ENCODE data around the gene FAM200B. TPM values are rescaled to one million over a fixed set of nuclear protein-coding genes. Genes with fewer than 3 reads are reported as not detected.
A peak's percentile ranks its signal among the peaks of the same experiment; 100 is the strongest.

Gene FAM200B
- total RNA-seq, 3 donors from 2014 or later: 34.7 to 66.9 (median 55.9) TPM

- Histone ChIP-seq H3K27ac (peak overlapping the region; percentile 59 to 67), H3K27me3 (no peaks in the 10 kb centered on the region), H3K4me1 (peaks cover 6 to 11% of the 10 kb centered on the region in 2 donors), H3K4me3 (no peak overlapping the region), H3K36me3 (no peaks in the 10 kb centered on the region), H3K9me3 (no peaks in the 10 kb centered on the region)
- no peak for TF ChIP-seq CTCF (IDR thresholded peaks at IDR 0.05)
- TF ChIP-seq POLR2A (IDR thresholded peaks at IDR 0.05): no peak
- TF ChIP-seq POLR2AphosphoS5 (IDR thresholded peaks at IDR 0.05): no peak
- DNase-seq (ENCODE audit: low spot score in 2 of 2): no peak
- intact Hi-C loops (cut with DNase I; ENCODE audit: low total_unique reads): loop anchor here (2.0 kb wide), 1 partner anchor 27 kb away; no protein-coding TSS in a partner anchor
Observed at GRCh38 chr4:15651676-15652075, 30.0 kb upstream of the FAM200B start.

- H3K4me1 ChIP-seq: peaks cover 6 to 11% of the 10 kb centered on the region in 2 donors
- peak overlapping the region; percentile 59 to 100 for H3K27ac ChIP-seq
- H3K36me3 ChIP-seq: no peaks in the 10 kb centered on the region
- TF ChIP-seq POLR2AphosphoS5 (IDR thresholded peaks at IDR 0.05): no peak
- no peak for TF ChIP-seq POLR2A (IDR thresholded peaks at IDR 0.05)
- no peak for TF ChIP-seq CTCF (IDR thresholded peaks at IDR 0.05)
- H3K27me3 ChIP-seq: no peaks in the 10 kb centered on the region
- peak overlapping the region in 1 of 3 donors; percentile 94 for H3K4me3 ChIP-seq
- intact Hi-C loops (cut with DNase I; ENCODE audit: low total_unique reads): no loop called here
- no peak for DNase-seq (ENCODE audit: low spot score in 2 of 2)
- H3K9me3 ChIP-seq: no peaks in the 10 kb centered on the region
Observed at GRCh38 chr4:15652191-15652590, 29.4 kb upstream of the FAM200B start.

- intact Hi-C loops (cut with DNase I; ENCODE audit: low total_unique reads): no loop called here
- no peak for DNase-seq (ENCODE audit: low spot score in 2 of 2)
Observed at GRCh38 chr4:15652841-15653240, 28.8 kb upstream of the FAM200B start.

GRCh38 chr4:15653420-15653819 is 28.2 kb upstream of the FAM200B start:
- Histone ChIP-seq H3K4me1 (peaks cover 6 to 8% of the 10 kb centered on the region in 2 donors), H3K4me3 (peak overlapping the region; percentile 76 to 94 (median 84)), H3K27ac (peak overlapping the region; percentile 98 to 100), H3K9me3 (no peaks in the 10 kb centered on the region), H3K27me3 (no peaks in the 10 kb centered on the region), H3K36me3 (no peaks in the 10 kb centered on the region)
- intact Hi-C loops (cut with DNase I; ENCODE audit: low total_unique reads): no loop called here
- no peak for DNase-seq (ENCODE audit: low spot score in 2 of 2)
- TF ChIP-seq CTCF (IDR thresholded peaks at IDR 0.05) (no peak), POLR2A (IDR thresholded peaks at IDR 0.05) (no peak), POLR2AphosphoS5 (IDR thresholded peaks at IDR 0.05) (no peak)

More at GRCh38 chr4:15652841-15653240, 28.8 kb upstream of the FAM200B start:
- H3K27me3 ChIP-seq: no peaks in the 10 kb centered on the region
- TF ChIP-seq CTCF (IDR thresholded peaks at IDR 0.05) (no peak), POLR2A (IDR thresholded peaks at IDR 0.05) (no peak), POLR2AphosphoS5 (IDR thresholded peaks at IDR 0.05) (no peak)
- H3K9me3 ChIP-seq: no peaks in the 10 kb centered on the region
- peaks cover 6 to 8% of the 10 kb centered on the region in 2 donors for H3K4me1 ChIP-seq
- H3K27ac ChIP-seq: peak overlapping the region; percentile 98 to 100
- H3K4me3 ChIP-seq: peak overlapping the region; percentile 76 to 94 (median 84)
- H3K36me3 ChIP-seq: no peaks in the 10 kb centered on the region

- TF ChIP-seq POLR2A (IDR thresholded peaks at IDR 0.05): no peak
- TF ChIP-seq POLR2AphosphoS5 (IDR thresholded peaks at IDR 0.05): no peak
- no peak for TF ChIP-seq CTCF (IDR thresholded peaks at IDR 0.05)
- DNase-seq (ENCODE audit: low spot score in 2 of 2): no peak
- Histone ChIP-seq H3K4me3 (peak overlapping the region; percentile 76 to 94 (median 84)), H3K9me3 (no peaks in the 10 kb centered on the region), H3K27me3 (no peaks in the 10 kb centered on the region), H3K4me1 (peaks cover 6 to 8% of the 10 kb centered on the region in 2 donors), H3K27ac (peak overlapping the region; percentile 98 to 100), H3K36me3 (no peaks in the 10 kb centered on the region)
- intact Hi-C loops (cut with DNase I; ENCODE audit: low total_unique reads): no loop called here
Observed at GRCh38 chr4:15653864-15654592, 27.6 kb upstream of the FAM200B start.
